ENCODE data around the gene ZCCHC14. TPM values are rescaled to one million over a fixed set of nuclear protein-coding genes. Genes with fewer than 3 reads are reported as not detected.

ZCCHC14 gene
- total and polyA plus RNA-seq, 2 of the 13 experiments (the other 11 are each of a cell fraction or from before 2014, with no cell fraction given): 12.4 to 12.5 TPM

DNA sequence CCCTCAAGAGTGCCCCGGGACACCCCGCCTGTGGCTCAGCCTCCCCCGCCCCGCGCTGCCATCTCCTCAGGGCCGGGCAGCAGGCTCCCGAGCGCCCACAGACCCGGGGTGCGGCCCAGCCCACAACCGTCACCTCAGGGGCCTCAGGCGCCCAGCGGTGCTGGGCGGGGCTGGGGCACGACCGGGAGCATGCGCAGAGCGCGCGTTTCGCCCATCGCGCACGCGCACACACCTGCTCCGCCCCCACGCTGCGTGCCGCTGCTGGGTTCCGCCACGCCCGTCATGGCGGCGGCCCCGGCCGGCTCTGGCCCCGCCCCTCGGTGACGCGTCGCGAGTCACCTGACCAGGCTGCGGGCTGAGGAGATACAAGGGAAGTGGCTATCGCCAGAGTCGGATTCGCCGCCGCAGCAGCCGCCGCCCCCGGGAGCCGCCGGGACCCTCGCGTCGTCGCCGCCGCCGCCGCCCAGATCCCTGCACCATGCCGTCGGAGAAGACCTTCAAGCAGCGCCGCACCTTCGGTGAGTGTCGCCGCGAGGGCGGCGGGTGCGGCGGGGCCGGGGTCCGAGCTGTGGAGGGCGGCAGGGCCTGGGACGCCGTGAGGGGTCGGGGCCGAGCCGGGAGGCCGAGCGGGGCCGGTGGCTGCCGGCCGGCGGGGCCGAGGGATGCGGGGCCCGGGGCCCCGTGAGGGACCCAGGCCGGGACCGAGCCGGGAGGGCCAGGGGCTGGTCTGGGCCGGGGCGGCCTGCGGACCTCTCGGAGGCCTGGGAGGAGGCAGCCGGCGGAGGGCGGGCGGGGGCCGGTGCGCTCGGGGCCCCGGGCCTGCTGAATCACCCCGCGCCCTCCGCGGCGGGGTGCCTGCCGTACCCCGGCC is 100.6 kb downstream of the ZCCHC14 start, which contains the start of gene MAP1LC3B (continued):
- TF ChIP-seq, protein P1, sequence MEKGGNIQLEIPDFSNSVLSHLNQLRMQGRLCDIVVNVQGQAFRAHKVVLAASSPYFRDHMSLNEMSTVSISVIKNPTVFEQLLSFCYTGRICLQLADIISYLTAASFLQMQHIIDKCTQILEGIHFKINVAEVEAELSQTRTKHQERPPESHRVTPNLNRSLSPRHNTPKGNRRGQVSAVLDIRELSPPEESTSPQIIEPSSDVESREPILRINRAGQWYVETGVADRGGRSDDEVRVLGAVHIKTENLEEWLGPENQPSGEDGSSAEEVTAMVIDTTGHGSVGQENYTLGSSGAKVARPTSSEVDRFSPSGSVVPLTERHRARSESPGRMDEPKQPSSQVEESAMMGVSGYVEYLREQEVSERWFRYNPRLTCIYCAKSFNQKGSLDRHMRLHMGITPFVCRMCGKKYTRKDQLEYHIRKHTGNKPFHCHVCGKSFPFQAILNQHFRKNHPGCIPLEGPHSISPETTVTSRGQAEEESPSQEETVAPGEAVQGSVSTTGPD (CRISPR knock-in tag; IDR thresholded peaks at IDR 0.05): no peak
- TF ChIP-seq SOX13 (IDR thresholded peaks at IDR 0.05) (peak; percentile 35; the same call in 1 of the 2 replicates), SOX13 (CRISPR knock-in tag; conservative IDR thresholded peaks at IDR 0.05 in 1 of 2, IDR thresholded peaks at IDR 0.05 in 1 of 2) (peak in 1 of 2 experiments; percentile 65; a peak in 2 of 4 replicates), TCF12 (IDR thresholded peaks at IDR 0.05) (no peak), TCF12 (CRISPR knock-in tag; IDR thresholded peaks at IDR 0.05) (peak; percentile 98), CHD4 (IDR thresholded peaks at IDR 0.05; ENCODE audit: borderline replicate concordance, low read length) (no peak), ZKSCAN5 (CRISPR knock-in tag; IDR thresholded peaks at IDR 0.05) (no peak), MEIS2 (CRISPR knock-in tag; IDR thresholded peaks at IDR 0.05) (peak; percentile 98), ZNF484 (CRISPR knock-in tag; IDR thresholded peaks at IDR 0.05; ENCODE audit: borderline replicate concordance, low read depth) (no peak; the same call in 1 of the 2 replicates), ELF1 (CRISPR knock-in tag; IDR thresholded peaks at IDR 0.05) (peak; percentile 97), ZSCAN22 (CRISPR knock-in tag; IDR thresholded peaks at IDR 0.05) (peak; percentile 55; the same call in 1 of the 2 replicates)
- TF ChIP-seq, protein P2, sequence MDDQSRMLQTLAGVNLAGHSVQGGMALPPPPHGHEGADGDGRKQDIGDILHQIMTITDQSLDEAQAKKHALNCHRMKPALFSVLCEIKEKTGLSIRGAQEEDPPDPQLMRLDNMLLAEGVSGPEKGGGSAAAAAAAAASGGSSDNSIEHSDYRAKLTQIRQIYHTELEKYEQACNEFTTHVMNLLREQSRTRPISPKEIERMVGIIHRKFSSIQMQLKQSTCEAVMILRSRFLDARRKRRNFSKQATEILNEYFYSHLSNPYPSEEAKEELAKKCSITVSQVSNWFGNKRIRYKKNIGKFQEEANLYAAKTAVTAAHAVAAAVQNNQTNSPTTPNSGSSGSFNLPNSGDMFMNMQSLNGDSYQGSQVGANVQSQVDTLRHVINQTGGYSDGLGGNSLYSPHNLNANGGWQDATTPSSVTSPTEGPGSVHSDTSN (CRISPR knock-in tag; IDR thresholded peaks at IDR 0.05; ENCODE audit: borderline replicate concordance): no peak
- TF ChIP-seq, protein P3, sequence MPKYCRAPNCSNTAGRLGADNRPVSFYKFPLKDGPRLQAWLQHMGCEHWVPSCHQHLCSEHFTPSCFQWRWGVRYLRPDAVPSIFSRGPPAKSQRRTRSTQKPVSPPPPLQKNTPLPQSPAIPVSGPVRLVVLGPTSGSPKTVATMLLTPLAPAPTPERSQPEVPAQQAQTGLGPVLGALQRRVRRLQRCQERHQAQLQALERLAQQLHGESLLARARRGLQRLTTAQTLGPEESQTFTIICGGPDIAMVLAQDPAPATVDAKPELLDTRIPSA (CRISPR knock-in tag; IDR thresholded peaks at IDR 0.05; ENCODE audit: borderline replicate concordance): peak; percentile 93
- TF ChIP-seq, protein P4, sequence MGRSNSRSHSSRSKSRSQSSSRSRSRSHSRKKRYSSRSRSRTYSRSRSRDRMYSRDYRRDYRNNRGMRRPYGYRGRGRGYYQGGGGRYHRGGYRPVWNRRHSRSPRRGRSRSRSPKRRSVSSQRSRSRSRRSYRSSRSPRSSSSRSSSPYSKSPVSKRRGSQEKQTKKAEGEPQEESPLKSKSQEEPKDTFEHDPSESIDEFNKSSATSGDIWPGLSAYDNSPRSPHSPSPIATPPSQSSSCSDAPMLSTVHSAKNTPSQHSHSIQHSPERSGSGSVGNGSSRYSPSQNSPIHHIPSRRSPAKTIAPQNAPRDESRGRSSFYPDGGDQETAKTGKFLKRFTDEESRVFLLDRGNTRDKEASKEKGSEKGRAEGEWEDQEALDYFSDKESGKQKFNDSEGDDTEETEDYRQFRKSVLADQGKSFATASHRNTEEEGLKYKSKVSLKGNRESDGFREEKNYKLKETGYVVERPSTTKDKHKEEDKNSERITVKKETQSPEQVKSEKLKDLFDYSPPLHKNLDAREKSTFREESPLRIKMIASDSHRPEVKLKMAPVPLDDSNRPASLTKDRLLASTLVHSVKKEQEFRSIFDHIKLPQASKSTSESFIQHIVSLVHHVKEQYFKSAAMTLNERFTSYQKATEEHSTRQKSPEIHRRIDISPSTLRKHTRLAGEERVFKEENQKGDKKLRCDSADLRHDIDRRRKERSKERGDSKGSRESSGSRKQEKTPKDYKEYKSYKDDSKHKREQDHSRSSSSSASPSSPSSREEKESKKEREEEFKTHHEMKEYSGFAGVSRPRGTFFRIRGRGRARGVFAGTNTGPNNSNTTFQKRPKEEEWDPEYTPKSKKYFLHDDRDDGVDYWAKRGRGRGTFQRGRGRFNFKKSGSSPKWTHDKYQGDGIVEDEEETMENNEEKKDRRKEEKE (IDR thresholded peaks at IDR 0.05): no peak

Data from HepG2 (cell line).